ENCODE measurements around the gene MLYCD. TPM values are rescaled to one million over a fixed set of nuclear protein-coding genes. Genes with fewer than 3 reads are reported as not detected.

Gene MLYCD
- polyA plus RNA-seq, 1 donor (not counting 4 experiments of a cell fraction or from before 2014, with no cell fraction given): 1.2 TPM

DNA sequence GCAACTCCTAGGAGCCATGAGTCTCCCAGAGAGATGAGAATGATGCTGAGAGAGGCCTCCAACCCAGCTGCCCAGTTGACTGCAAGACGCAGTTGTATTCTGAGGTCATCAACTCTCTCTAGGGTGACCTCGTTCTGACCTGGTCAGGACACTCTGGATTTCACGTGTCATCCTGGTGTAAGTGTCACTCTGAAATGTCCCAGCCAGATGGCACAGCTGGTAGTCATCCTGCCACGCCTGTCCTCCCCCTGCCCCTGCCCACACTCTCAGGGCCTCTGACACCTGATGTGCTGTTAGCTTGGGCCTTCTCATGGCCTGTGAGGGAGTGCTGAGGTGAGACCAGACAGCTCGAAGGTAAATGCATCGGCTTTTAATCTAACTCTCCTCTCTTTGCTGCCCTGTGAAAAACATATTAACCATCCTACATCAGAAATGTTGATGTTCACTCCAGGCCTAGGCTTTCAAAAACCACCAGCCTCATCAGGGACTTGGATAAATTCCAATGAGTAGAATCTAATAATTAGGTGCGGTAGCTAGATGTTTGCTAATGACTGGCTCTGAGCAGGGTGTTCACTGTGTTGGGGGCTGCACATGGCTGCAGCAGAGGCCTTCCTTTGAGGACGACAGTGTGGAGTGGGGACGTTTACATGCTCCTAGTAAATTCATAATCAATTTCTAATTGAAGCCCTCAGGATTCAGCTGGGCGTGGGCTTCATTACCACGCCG lies 13.8 kb downstream of the MLYCD start:
- TF ChIP-seq CTCF (optimal IDR thresholded peaks at IDR 0.05 in 1 of 3, IDR thresholded peaks at IDR 0.05 in 1 of 3, conservative IDR thresholded peaks at IDR 0.05 in 1 of 3; ENCODE audit: extremely low read depth in 1 of 3, insufficient read depth in 2 of 3, low read length in 3 of 3) (no peak), EZH2 (IDR thresholded peaks at IDR 0.05; ENCODE audit: low read length) (no peak)

DNA sequence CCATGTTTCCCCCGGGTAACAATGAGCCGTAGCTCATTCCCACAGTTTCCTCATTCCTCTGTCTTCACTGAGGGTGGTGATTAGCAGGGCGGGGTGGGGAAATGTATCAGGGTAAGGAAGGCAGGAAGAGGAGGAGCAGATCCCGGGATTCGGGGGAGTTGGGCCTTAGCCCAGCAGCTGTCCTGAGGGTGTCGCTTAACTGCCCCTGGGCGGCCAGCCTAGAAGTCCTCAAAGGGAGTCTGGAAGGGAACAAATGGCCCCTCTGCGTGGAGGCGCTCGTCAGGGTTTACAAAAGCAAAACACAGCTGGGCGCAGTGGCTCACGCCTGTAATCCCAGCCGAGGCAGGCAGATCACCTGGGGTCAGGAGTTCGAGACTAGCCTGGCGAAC lies 14.3 kb downstream of the MLYCD start:
- no peaks in the 10 kb centered on the region for H3K4me1 ChIP-seq (ENCODE audit: control insufficient read depth, extremely low read depth, insufficient read depth, low read length)
- no peak overlapping the region for H2AFZ ChIP-seq (ENCODE audit: control insufficient read depth, low read length)
- no peak for DNase-seq (ENCODE audit: low read depth, low spot score)
- no peak overlapping the region for H3K27ac ChIP-seq (ENCODE audit: control insufficient read depth, insufficient read depth, low read length)
- dilution Hi-C loops (cut with MboI; ENCODE audit: extremely low pct_ligation_motif_present, low sequenced_read_pairs): no loop called here
- H3K9me1 ChIP-seq (ENCODE audit: control insufficient read depth, extremely low read depth, insufficient read depth, low read length): no peaks in the 10 kb centered on the region
- H3K4me2 ChIP-seq (ENCODE audit: control insufficient read depth, extremely low read depth, insufficient read depth, low read depth, low read length): no peak overlapping the region
- H3K36me3 ChIP-seq (ENCODE audit: control insufficient read depth in 2 of 2, extremely low read depth in 1 of 2, insufficient read depth in 2 of 2, low read length in 2 of 2): peaks cover 0 to 18% of the 10 kb centered on the region in 2 experiments
- FAIRE-seq: no peak
- no peak overlapping the region for H3K4me3 ChIP-seq (ENCODE audit: control insufficient read depth in 2 of 3, extremely low read depth in 1 of 3, insufficient read depth in 2 of 3, low read depth in 1 of 3, low read length in 3 of 3)
- no peaks in the 10 kb centered on the region for H3K9me3 ChIP-seq (ENCODE audit: control insufficient read depth, low read depth, low read length)
- no peak overlapping the region for H3K9ac ChIP-seq (ENCODE audit: control insufficient read depth, extremely low read depth, insufficient read depth, low read length)
- H4K20me1 ChIP-seq (ENCODE audit: control insufficient read depth, extremely low read depth, insufficient read depth, low read length): no peaks in the 10 kb centered on the region
- H3K27me3 ChIP-seq (ENCODE audit: control insufficient read depth, extremely low read depth, insufficient read depth, low read length): no peaks in the 10 kb centered on the region
- TF ChIP-seq EZH2 (IDR thresholded peaks at IDR 0.05; ENCODE audit: low read length) (no peak), CTCF (optimal IDR thresholded peaks at IDR 0.05 in 1 of 3, IDR thresholded peaks at IDR 0.05 in 1 of 3, conservative IDR thresholded peaks at IDR 0.05 in 1 of 3; ENCODE audit: extremely low read depth in 1 of 3, insufficient read depth in 2 of 3, low read length in 3 of 3) (no peak)
- no peaks in the 10 kb centered on the region for H3K79me2 ChIP-seq (ENCODE audit: control insufficient read depth, insufficient read depth, low read length)

More for the DNA sequence above, 13.8 kb downstream of the MLYCD start:
- Histone ChIP-seq H3K27me3 (ENCODE audit: control insufficient read depth, extremely low read depth, insufficient read depth, low read length) (no peaks in the 10 kb centered on the region), H3K36me3 (ENCODE audit: control insufficient read depth in 2 of 2, extremely low read depth in 1 of 2, insufficient read depth in 2 of 2, low read length in 2 of 2) (peaks cover 0 to 16% of the 10 kb centered on the region in 2 experiments), H3K9ac (ENCODE audit: control insufficient read depth, extremely low read depth, insufficient read depth, low read length) (no peak overlapping the region), H3K4me2 (ENCODE audit: control insufficient read depth, extremely low read depth, insufficient read depth, low read depth, low read length) (no peak overlapping the region), H4K20me1 (ENCODE audit: control insufficient read depth, extremely low read depth, insufficient read depth, low read length) (no peaks in the 10 kb centered on the region), H3K4me1 (ENCODE audit: control insufficient read depth, extremely low read depth, insufficient read depth, low read length) (no peaks in the 10 kb centered on the region), H2AFZ (ENCODE audit: control insufficient read depth, low read length) (no peak overlapping the region), H3K9me1 (ENCODE audit: control insufficient read depth, extremely low read depth, insufficient read depth, low read length) (no peaks in the 10 kb centered on the region), H3K9me3 (ENCODE audit: control insufficient read depth, low read depth, low read length) (no peaks in the 10 kb centered on the region), H3K79me2 (ENCODE audit: control insufficient read depth, insufficient read depth, low read length) (no peaks in the 10 kb centered on the region), H3K27ac (ENCODE audit: control insufficient read depth, insufficient read depth, low read length) (no peak overlapping the region), H3K4me3 (ENCODE audit: control insufficient read depth in 2 of 3, extremely low read depth in 1 of 3, insufficient read depth in 2 of 3, low read depth in 1 of 3, low read length in 3 of 3) (no peak overlapping the region)
- no peak for FAIRE-seq
- no peak for DNase-seq (ENCODE audit: low read depth, low spot score)
- dilution Hi-C loops (cut with MboI; ENCODE audit: extremely low pct_ligation_motif_present, low sequenced_read_pairs): no loop called here
